ENCODE measurements around the gene NXPH4. TPM values are rescaled to one million over a fixed set of nuclear protein-coding genes. Genes with fewer than 3 reads are reported as not detected.

NXPH4 gene
- total and polyA plus RNA-seq, 2 donors (not counting 1 experiment from before 2014, with no cell fraction given), result 3.5 to 8.6 TPM

DNA sequence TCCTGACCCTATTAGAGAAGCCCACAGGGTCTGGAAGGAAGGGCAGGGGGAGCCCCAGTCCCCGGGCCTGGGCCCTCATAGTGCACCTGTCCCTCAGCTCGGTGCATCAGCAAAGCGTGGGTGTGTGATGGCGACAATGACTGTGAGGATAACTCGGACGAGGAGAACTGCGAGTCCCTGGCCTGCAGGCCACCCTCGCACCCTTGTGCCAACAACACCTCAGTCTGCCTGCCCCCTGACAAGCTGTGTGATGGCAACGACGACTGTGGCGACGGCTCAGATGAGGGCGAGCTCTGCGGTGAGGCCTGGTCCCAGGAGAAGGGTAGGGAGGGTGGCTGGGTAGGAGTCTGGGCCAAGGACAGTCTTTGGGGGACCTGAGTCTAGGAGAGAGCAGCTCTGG, 42.9 kb upstream of the NXPH4 start:
- H3K4me1 Mint-ChIP-seq, result no peaks in the 10 kb centered on the region

DNA sequence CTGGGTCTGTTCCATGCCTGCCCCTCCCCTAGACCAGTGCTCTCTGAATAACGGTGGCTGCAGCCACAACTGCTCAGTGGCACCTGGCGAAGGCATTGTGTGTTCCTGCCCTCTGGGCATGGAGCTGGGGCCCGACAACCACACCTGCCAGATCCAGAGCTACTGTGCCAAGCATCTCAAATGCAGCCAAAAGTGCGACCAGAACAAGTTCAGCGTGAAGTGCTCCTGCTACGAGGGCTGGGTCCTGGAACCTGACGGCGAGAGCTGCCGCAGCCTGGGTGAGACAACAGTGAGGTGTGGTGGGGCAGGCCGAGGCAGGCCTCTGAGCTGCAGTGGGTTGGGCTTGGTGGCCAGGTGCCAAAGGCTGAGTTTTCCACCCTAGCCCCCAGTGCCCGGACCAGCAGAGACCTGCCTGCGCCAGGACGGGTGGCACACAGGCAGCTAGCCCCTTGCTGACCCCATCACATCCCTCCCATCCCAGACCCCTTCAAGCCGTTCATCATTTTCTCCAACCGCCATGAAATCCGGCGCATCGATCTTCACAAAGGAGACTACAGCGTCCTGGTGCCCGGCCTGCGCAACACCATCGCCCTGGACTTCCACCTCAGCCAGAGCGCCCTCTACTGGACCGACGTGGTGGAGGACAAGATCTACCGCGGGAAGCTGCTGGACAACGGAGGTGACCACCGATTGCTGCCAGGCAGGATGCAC, 41.0 kb upstream of the NXPH4 start:
- no peak overlapping the region for H3K9ac ChIP-seq (ENCODE audit: low read length)
- no peak overlapping the region for H3K27ac ChIP-seq (ENCODE audit: low read length in 2 of 2)
- H3K79me2 ChIP-seq (ENCODE audit: control insufficient read depth, insufficient read depth, low read length), result no peaks in the 10 kb centered on the region
- TF ChIP-seq, protein P1, sequence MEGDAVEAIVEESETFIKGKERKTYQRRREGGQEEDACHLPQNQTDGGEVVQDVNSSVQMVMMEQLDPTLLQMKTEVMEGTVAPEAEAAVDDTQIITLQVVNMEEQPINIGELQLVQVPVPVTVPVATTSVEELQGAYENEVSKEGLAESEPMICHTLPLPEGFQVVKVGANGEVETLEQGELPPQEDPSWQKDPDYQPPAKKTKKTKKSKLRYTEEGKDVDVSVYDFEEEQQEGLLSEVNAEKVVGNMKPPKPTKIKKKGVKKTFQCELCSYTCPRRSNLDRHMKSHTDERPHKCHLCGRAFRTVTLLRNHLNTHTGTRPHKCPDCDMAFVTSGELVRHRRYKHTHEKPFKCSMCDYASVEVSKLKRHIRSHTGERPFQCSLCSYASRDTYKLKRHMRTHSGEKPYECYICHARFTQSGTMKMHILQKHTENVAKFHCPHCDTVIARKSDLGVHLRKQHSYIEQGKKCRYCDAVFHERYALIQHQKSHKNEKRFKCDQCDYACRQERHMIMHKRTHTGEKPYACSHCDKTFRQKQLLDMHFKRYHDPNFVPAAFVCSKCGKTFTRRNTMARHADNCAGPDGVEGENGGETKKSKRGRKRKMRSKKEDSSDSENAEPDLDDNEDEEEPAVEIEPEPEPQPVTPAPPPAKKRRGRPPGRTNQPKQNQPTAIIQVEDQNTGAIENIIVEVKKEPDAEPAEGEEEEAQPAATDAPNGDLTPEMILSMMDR (IDR thresholded peaks at IDR 0.05), result peak; percentile 49
- no peak for TF ChIP-seq EZH2 (IDR thresholded peaks at IDR 0.05; ENCODE audit: borderline replicate concordance, insufficient read depth, low read depth, low read length, poor library complexity, severe bottlenecking)
- H3K27me3 ChIP-seq (replicated peaks in 1 of 4; ENCODE audit: control extremely low read depth in 1 of 4, control insufficient read depth in 3 of 4, insufficient read depth in 4 of 4, low read length in 3 of 4), result no peaks in the 10 kb centered on the region
- no peaks in the 10 kb centered on the region for H4K20me1 ChIP-seq (ENCODE audit: control insufficient read depth, insufficient read depth, low read length, poor library complexity, severe bottlenecking)
- H3K27me3 Mint-ChIP-seq, result peaks cover 5% of the 10 kb centered on the region
- H2AFZ ChIP-seq (ENCODE audit: insufficient read depth, low read depth, low read length, poor library complexity, severe bottlenecking), result no peak overlapping the region
- H3K9me3 Mint-ChIP-seq (ENCODE audit: insufficient read depth), result no peaks in the 10 kb centered on the region
- ATAC-seq (ENCODE audit: low read depth), result no peak
- no peaks in the 10 kb centered on the region for H3K9me3 ChIP-seq (ENCODE audit: control extremely low read depth in 1 of 3, control insufficient read depth in 2 of 3, insufficient read depth in 1 of 3, low read length in 2 of 3)
- no peaks in the 10 kb centered on the region for H3K4me1 ChIP-seq (ENCODE audit: control insufficient read depth in 2 of 2, insufficient read depth in 2 of 2, low read length in 2 of 2)
- CTCF ChIA-PET, result interaction anchor here (0.6 to 7.7 kb wide), 8 partner anchors 10 to 1278 kb away, joined by 3 to 97 read pairs (median 4); partner anchors contain the start of genes LRP1 and STAT6
- no peak overlapping the region for H3K4me3 ChIP-seq (ENCODE audit: control extremely low read depth in 1 of 5, extremely low read depth in 1 of 5, insufficient read depth in 1 of 5, low read depth in 2 of 5, low read length in 4 of 5)
- WGBS (ENCODE audit: insufficient coverage), result 81% methylated on average over 27 of the region's 29 CpGs
- intact Hi-C loops (cut with micrococcal nuclease), result no loop called here
- POLR2A ChIA-PET, result no interaction called here
- H3K4me1 Mint-ChIP-seq, result no peaks in the 10 kb centered on the region
- peak; percentile 36 for DNase-seq
- no peak overlapping the region for H3K27ac Mint-ChIP-seq
- H3K36me3 ChIP-seq (replicated peaks in 1 of 2; ENCODE audit: control extremely low read depth in 1 of 2, control insufficient read depth in 1 of 2, extremely low read depth in 1 of 2, insufficient read depth in 2 of 2, low read length in 1 of 2), result no peaks in the 10 kb centered on the region
- H3K4me3 Mint-ChIP-seq, result no peak overlapping the region
- H3K4me2 ChIP-seq (replicated peaks; ENCODE audit: low read depth, low read length, poor library complexity, severe bottlenecking), result no peak overlapping the region

More for the DNA sequence above, 42.9 kb upstream of the NXPH4 start:
- ChIA-PET POLR2A (no interaction called here), CTCF (interaction anchor here (0.8 to 7.7 kb wide), 9 partner anchors 9 to 416 kb away, joined by 3 to 97 read pairs (median 4); partner anchors contain the start of gene LRP1)
- H3K4me1 ChIP-seq (ENCODE audit: control insufficient read depth in 2 of 2, insufficient read depth in 2 of 2, low read length in 2 of 2), result no peaks in the 10 kb centered on the region
- Mint-ChIP-seq H3K4me3 (no peak overlapping the region), H3K9me3 (ENCODE audit: insufficient read depth) (no peaks in the 10 kb centered on the region), H3K27ac (no peak overlapping the region), H3K27me3 (peaks cover 5% of the 10 kb centered on the region)
- no peak for TF ChIP-seq EZH2 (IDR thresholded peaks at IDR 0.05; ENCODE audit: borderline replicate concordance, insufficient read depth, low read depth, low read length, poor library complexity, severe bottlenecking)
- TF ChIP-seq, protein P1 (IDR thresholded peaks at IDR 0.05), result no peak
- no peaks in the 10 kb centered on the region for H3K9me3 ChIP-seq (ENCODE audit: control extremely low read depth in 1 of 3, control insufficient read depth in 2 of 3, insufficient read depth in 1 of 3, low read length in 2 of 3)
- H3K27ac ChIP-seq (ENCODE audit: low read length in 2 of 2), result no peak overlapping the region
- no peak overlapping the region for H3K4me2 ChIP-seq (replicated peaks; ENCODE audit: low read depth, low read length, poor library complexity, severe bottlenecking)
- WGBS (ENCODE audit: insufficient coverage), result 92% methylated on average over 12 of the region's 14 CpGs
- intact Hi-C loops (cut with micrococcal nuclease), result loop anchor here (2.0 kb wide), 2 partner anchors 49 to 105 kb away; no protein-coding TSS in a partner anchor
- no peak overlapping the region for H3K4me3 ChIP-seq (ENCODE audit: control extremely low read depth in 1 of 5, extremely low read depth in 1 of 5, insufficient read depth in 1 of 5, low read depth in 2 of 5, low read length in 4 of 5)
- no peak for ATAC-seq (ENCODE audit: low read depth)
- H4K20me1 ChIP-seq (ENCODE audit: control insufficient read depth, insufficient read depth, low read length, poor library complexity, severe bottlenecking), result no peaks in the 10 kb centered on the region
- no peaks in the 10 kb centered on the region for H3K27me3 ChIP-seq (replicated peaks in 1 of 4; ENCODE audit: control extremely low read depth in 1 of 4, control insufficient read depth in 3 of 4, insufficient read depth in 4 of 4, low read length in 3 of 4)
- no peak overlapping the region for H3K9ac ChIP-seq (ENCODE audit: low read length)
- no peaks in the 10 kb centered on the region for H3K79me2 ChIP-seq (ENCODE audit: control insufficient read depth, insufficient read depth, low read length)
- no peaks in the 10 kb centered on the region for H3K36me3 ChIP-seq (replicated peaks in 1 of 2; ENCODE audit: control extremely low read depth in 1 of 2, control insufficient read depth in 1 of 2, extremely low read depth in 1 of 2, insufficient read depth in 2 of 2, low read length in 1 of 2)
- H2AFZ ChIP-seq (ENCODE audit: insufficient read depth, low read depth, low read length, poor library complexity, severe bottlenecking), result no peak overlapping the region
- no peak for DNase-seq

Measured in B cell (primary cell).